WTC11 (cell line): ENCODE data around the gene RAP1GDS1. TPM values are rescaled to one million over a fixed set of nuclear protein-coding genes. Genes with fewer than 3 reads are reported as not detected.
"Not testable (repeated sequence)": the region's sequence is repeated elsewhere in the genome, so short reads cannot be mapped to it uniquely, and the experiment has no call there.

Experiments
- ATAC-seq: fragments of 200-7000 bp; cut with Tn5 transposase; 2 replicates; pipeline ENCODE4 v1.10.0; 2021; ENCODE audit warnings: mild to moderate bottlenecking, moderate library complexity
- CTCF ChIA-PET: fragments of 300-600 bp; sonication (Branson Sonifier 250); formaldehyde crosslinking; loops from one replicate; lab custom pipeline; 2021; ENCODE audit warnings: antibody characterized with exemption; lab: Charles Lee
- POLR2A ChIA-PET: fragments of 350-600 bp; sonication (Branson Sonifier 250); formaldehyde crosslinking; loops from one replicate; lab custom pipeline; 2021; ENCODE audit warnings: antibody characterized with exemption; lab: Charles Lee
- DNase-seq: peaks from one replicate; pipeline ENCODE4 v3.0.0; 2021; ENCODE audit warnings: low spot score
- H3K27ac Mint-ChIP-seq: 2 replicates; pipeline ENCODE4 v1.8.0; 2021; ENCODE audit warnings: mixed read lengths
- H3K27me3 Mint-ChIP-seq: 2 replicates; pipeline ENCODE4 v1.8.0; 2021; ENCODE audit warnings: low read depth, mild to moderate bottlenecking, moderate library complexity, mixed read lengths
- H3K36me3 Mint-ChIP-seq: 2 replicates; pipeline ENCODE4 v1.8.0; 2021; ENCODE audit warnings: mixed read lengths
- H3K4me1 Mint-ChIP-seq: 2 replicates; pipeline ENCODE4 v1.8.0; 2022; ENCODE audit warnings: mixed read lengths
- H3K4me3 Mint-ChIP-seq: 2 replicates; pipeline ENCODE4 v1.8.0; 2021; ENCODE audit warnings: mild to moderate bottlenecking, moderate library complexity, mixed read lengths
- H3K9me3 Mint-ChIP-seq: 2 replicates; pipeline ENCODE4 v1.8.0; 2021; ENCODE audit warnings: mixed read lengths
- ATF1 ChIP-seq: sonication (generic); formaldehyde crosslinking; IDR thresholded peaks from 2 replicates; pipeline ENCODE4 v1.8.1; 2023; ENCODE audit warnings: mild to moderate bottlenecking, moderate library complexity, missing genetic modification reagents
- CBFB ChIP-seq: sonication (generic); formaldehyde crosslinking; IDR thresholded peaks from 2 replicates; pipeline ENCODE4 v1.8.1; 2022; ENCODE audit warnings: mild to moderate bottlenecking, low read depth, missing genetic modification reagents
- CTCF ChIP-seq: fragments of 200-600 bp; IDR thresholded peaks from 2 replicates; pipeline ENCODE4 v1.8.0; 2022; ENCODE audit warnings: antibody characterized with exemption
- E2F1 ChIP-seq: sonication (generic); formaldehyde crosslinking; IDR thresholded peaks from 2 replicates; pipeline ENCODE4 v1.8.0; 2022; ENCODE audit warnings: mild to moderate bottlenecking, missing genetic modification reagents
- E2F4 ChIP-seq: sonication (generic); formaldehyde crosslinking; IDR thresholded peaks from 2 replicates; pipeline ENCODE4 v1.8.1; 2022; ENCODE audit warnings: low read depth, mild to moderate bottlenecking, moderate library complexity, missing genetic modification reagents, borderline replicate concordance
- E2F5 ChIP-seq: sonication (generic); formaldehyde crosslinking; IDR thresholded peaks from 2 replicates; pipeline ENCODE4 v1.8.1; 2022; ENCODE audit warnings: mild to moderate bottlenecking, moderate library complexity, missing genetic modification reagents
- FOXJ3 ChIP-seq: sonication (generic); formaldehyde crosslinking; IDR thresholded peaks from 2 replicates; pipeline ENCODE4 v1.9.0; 2021; ENCODE audit warnings: missing genetic modification reagents, mild to moderate bottlenecking, borderline replicate concordance
- MYBL2 ChIP-seq: sonication (generic); formaldehyde crosslinking; IDR thresholded peaks from 2 replicates; pipeline ENCODE4 v1.8.1; 2023; ENCODE audit warnings: mild to moderate bottlenecking, moderate library complexity, missing genetic modification reagents
- NR3C1 ChIP-seq: sonication (generic); formaldehyde crosslinking; conservative IDR thresholded peaks from 2 replicates; pipeline ENCODE4 v1.8.1; 2023; ENCODE audit warnings: low read depth, mild to moderate bottlenecking, missing genetic modification reagents
- PRRX2 ChIP-seq: fragments of 250-450 bp; sonication (Bioruptor Pico); IDR thresholded peaks from 2 replicates; pipeline ENCODE4 v1.8.0; 2021; ENCODE audit warnings: mild to moderate bottlenecking
- SMAD3 ChIP-seq: sonication (generic); formaldehyde crosslinking; IDR thresholded peaks from 2 replicates; pipeline ENCODE4 v1.8.0; 2022; ENCODE audit warnings: missing genetic modification reagents, mild to moderate bottlenecking, borderline replicate concordance
- ZNF138 ChIP-seq: sonication (generic); formaldehyde crosslinking; conservative IDR thresholded peaks from 2 replicates; pipeline ENCODE4 v1.8.1; 2022; ENCODE audit warnings: mild to moderate bottlenecking, moderate library complexity, missing genetic modification reagents
- ZNF219 ChIP-seq: sonication (generic); formaldehyde crosslinking; IDR thresholded peaks from 2 replicates; pipeline ENCODE4 v1.8.0; 2023; ENCODE audit warnings: missing genetic modification reagents, mild to moderate bottlenecking, borderline replicate concordance
- ZNF281 ChIP-seq: sonication (generic); formaldehyde crosslinking; IDR thresholded peaks from 2 replicates; pipeline ENCODE4 v1.8.0; 2023; ENCODE audit warnings: mild to moderate bottlenecking, missing genetic modification reagents
- ZNF423 ChIP-seq: fragments of 250-450 bp; sonication (Bioruptor Pico); IDR thresholded peaks from 2 replicates; pipeline ENCODE4 v2.1.2; 2022; ENCODE audit warnings: mild to moderate bottlenecking, moderate library complexity
- total RNA-seq: library from RNA; stranded (reverse); gene quantifications from 3 replicates; pipeline ENCODE4 v1.2.3, GENCODE V29; 2021
- TF ChIP-seq, protein P1 (sequence below): sonication (generic); formaldehyde crosslinking; IDR thresholded peaks from 2 replicates; pipeline ENCODE4 v1.8.0; 2023; ENCODE audit warnings: missing genetic modification reagents

The RAP1GDS1 gene
- total RNA-seq, 1 experiment from 2014 or later: 29.9 TPM

DNA sequence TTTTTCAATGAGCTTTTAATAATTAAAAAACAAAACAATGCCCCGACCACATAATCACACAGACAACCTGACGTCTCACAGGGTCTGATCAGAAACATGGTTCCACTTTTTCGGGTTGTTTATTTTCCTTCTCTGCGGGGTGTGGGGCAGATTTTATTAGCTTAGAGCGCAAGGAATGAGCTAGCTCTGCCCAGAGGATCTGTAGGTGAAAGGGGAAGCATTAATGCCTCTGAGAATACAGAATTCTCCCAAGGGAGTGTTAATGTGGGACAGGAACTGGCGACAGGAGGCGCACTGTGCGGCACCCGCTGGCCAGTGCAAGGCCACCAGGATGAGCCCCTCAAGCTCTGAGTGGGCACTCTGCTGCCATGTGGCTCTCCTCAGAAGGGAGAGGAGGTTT, 215.7 kb downstream of the RAP1GDS1 start:
- Mint-ChIP-seq H3K4me1 (peaks cover 21% of the 10 kb centered on the region), H3K36me3 (peaks cover 30% of the 10 kb centered on the region), H3K27ac (no peak overlapping the region), H3K9me3 (no peaks in the 10 kb centered on the region), H3K27me3 (no peaks in the 10 kb centered on the region), H3K4me3 (no peak overlapping the region)
- POLR2A ChIA-PET: no interaction called here
- DNase-seq: no peak
- TF ChIP-seq E2F4 (CRISPR knock-in tag): no peak
- TF ChIP-seq MYBL2 (CRISPR knock-in tag): no peak
- no peak for TF ChIP-seq E2F1 (CRISPR knock-in tag)
- no peak for TF ChIP-seq CTCF
- TF ChIP-seq ZNF219 (CRISPR knock-in tag): no peak
- TF ChIP-seq, protein P1, sequence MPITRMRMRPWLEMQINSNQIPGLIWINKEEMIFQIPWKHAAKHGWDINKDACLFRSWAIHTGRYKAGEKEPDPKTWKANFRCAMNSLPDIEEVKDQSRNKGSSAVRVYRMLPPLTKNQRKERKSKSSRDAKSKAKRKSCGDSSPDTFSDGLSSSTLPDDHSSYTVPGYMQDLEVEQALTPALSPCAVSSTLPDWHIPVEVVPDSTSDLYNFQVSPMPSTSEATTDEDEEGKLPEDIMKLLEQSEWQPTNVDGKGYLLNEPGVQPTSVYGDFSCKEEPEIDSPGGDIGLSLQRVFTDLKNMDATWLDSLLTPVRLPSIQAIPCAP: no peak
- no peak for TF ChIP-seq ZNF423 (CRISPR knock-in tag)
- TF ChIP-seq PRRX2 (CRISPR knock-in tag): no peak
- TF ChIP-seq ATF1 (CRISPR knock-in tag): no peak
- no peak for TF ChIP-seq E2F5 (CRISPR knock-in tag)
- CTCF ChIA-PET: interaction anchor here (1.5 kb wide), 1 partner anchor 9 kb away, joined by 8 read pairs; no protein-coding TSS in a partner anchor
- no peak for ATAC-seq

DNA sequence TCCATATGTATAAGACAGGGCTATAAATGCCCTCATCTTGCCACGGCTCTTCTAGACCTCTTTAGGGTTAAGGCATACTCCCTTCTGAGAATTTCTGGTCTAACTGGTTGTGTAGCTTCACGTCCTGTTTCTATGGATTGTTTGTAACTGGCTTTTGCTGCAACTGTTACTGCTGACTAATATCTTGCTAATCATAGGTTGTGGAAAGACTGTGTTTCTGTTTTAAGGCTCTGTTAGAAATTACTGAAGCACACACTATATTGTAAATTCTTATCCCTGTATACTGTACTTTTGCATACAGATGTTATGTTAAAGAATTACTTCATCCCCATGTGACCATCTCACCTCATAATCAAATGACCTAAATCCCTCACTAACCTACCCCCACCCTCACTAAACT, 218.4 kb downstream of the RAP1GDS1 start:
- POLR2A ChIA-PET, H3K4me3 Mint-ChIP-seq, H3K27me3 Mint-ChIP-seq, H3K9me3 Mint-ChIP-seq, H3K27ac Mint-ChIP-seq, ATAC-seq, DNase-seq: not testable (repeated sequence)
- peaks cover 17% of the 10 kb centered on the region; the same call in 1 of the 2 replicates for H3K36me3 Mint-ChIP-seq
- CTCF ChIA-PET: interaction anchor here (1.8 kb wide), 1 partner anchor 12 kb away, joined by 6 read pairs; no protein-coding TSS in a partner anchor
- peaks cover 36% of the 10 kb centered on the region for H3K4me1 Mint-ChIP-seq

DNA sequence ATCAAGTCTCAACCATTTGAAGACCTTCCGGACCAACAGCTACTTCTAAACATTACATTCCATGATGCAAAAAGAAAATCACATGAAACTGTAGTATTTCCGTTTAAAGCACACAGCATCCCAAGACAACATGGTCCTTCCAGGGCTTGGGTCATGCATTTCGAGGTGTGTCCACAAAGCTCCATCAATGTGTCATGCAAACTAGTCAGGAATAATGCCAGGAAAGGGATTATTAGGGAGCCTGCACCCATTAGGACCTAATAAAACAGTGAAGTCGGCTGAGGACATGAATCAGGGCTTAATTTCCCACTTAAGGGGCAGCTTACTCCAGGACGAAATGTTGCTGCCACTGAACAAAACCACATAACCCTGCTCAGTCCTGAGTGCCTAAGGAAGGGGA, 219.4 kb downstream of the RAP1GDS1 start:
- no peaks in the 10 kb centered on the region for H3K9me3 Mint-ChIP-seq
- no peaks in the 10 kb centered on the region; the same call in 1 of the 2 replicates for H3K27me3 Mint-ChIP-seq
- DNase-seq (no peak), ATAC-seq (no peak)
- H3K27ac Mint-ChIP-seq: no peak overlapping the region
- H3K4me3 Mint-ChIP-seq: no peak overlapping the region
- peaks cover 13% of the 10 kb centered on the region; the same call in 1 of the 2 replicates for H3K36me3 Mint-ChIP-seq
- TF ChIP-seq NR3C1: no peak
- no peak for TF ChIP-seq ZNF423 (CRISPR knock-in tag)
- no peak for TF ChIP-seq ZNF138 (CRISPR knock-in tag)
- TF ChIP-seq ZNF281: no peak
- no peak for TF ChIP-seq SMAD3 (CRISPR knock-in tag)
- no peak for TF ChIP-seq FOXJ3 (CRISPR knock-in tag)
- TF ChIP-seq CBFB: no peak
- POLR2A ChIA-PET: no interaction called here
- peaks cover 41% of the 10 kb centered on the region for H3K4me1 Mint-ChIP-seq
- CTCF ChIA-PET: interaction anchor here (1.3 kb wide), 1 partner anchor 13 kb away, joined by 3 read pairs; no protein-coding TSS in a partner anchor
